Tracheal epithelial cell (primary cell): ENCODE results near the gene PACSIN3. TPM values are rescaled to one million over a fixed set of nuclear protein-coding genes. Genes with fewer than 3 reads are reported as not detected.

Experiments used
- total RNA-seq: library from RNA; depleted of rRNA; stranded (reverse); fragments of >200 nt; gene quantifications from 2 replicates; pipeline ENCODE4 v1.2.1, GENCODE V29; 2014

Gene PACSIN3
- total RNA-seq, result 49.2 and 96.3 TPM in 2 replicates

DNA sequence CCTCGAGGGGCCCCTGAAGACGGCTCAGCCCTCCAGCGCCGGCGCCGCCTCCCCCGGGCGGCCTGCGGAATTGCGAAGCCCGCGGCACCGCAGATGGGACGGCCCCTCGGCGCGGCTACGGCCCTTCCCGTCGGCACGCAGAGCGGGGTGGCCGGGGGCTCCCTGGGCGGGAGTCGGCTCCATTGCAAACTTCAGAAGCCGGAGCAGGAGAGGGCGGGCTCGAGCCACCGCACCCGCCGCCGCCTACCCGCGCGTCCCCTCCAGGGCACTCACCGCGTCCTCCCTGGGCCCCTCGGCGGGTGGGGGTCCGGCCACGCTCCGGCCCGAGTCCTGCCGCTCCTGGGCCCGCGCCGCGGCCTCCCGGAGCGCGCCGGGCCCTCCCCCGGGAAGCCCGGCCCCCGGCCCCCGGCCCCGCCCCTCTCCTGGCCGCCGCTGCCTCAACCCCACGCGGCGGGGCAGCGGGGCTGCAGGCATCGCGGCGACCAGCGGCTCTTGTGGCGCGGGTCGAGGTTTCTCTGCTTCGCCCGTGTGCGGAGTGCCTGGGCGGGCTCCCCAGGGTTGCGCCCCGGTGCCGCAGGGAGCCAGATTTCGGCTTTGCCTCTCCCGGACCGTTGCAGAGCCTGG lies at the start of gene PACSIN3:
TSS of gene PACSIN3 (minus strand) at position 359 of the 624 bp plus-strand sequence. CDS start 3,707 bp downstream, outside the sequence.

DNA sequence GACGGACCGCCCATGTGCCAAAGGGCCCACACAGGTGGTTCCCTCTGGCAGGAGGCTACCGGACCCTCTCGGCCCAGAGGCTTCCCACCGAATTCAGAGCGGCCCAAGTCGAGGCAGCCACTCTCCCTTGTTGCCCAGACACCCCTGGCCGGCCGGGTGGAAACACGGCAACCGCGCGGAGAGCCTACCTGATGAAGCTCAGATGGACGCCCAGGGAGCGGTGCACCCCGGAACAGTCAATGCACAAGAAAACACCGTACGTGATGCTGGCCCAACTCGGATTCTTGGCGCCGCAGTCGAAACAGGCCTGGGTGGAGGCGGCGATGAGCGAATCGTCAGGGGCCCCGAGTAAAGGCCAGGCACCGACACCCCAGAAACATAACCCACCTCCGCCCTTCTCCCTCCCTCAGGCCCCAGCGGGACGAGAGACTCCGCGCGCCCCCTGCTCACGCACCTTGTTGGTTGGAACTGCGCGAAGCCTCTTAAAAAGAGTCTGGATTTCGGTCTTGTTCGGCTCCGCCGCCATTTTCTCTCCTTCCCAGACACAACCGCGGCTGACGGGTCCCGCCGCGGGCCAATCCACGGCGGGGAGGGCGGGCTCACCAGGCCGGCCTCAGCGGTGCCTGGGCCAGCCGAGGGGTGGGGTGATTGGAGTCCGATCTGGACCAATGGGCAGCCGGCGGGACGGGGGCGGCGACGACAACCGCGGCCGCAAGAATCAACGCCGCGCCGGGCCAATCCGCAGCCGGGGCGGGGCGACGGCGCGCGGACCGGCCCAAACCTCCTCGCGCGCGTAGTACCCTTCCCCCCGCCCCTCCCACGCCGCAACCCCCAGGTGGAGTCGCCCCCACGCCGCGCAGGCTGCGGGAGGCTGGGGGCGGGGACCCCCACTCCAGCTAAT lies 9.7 kb downstream of the PACSIN3 start, which contains the start of gene ARFGAP2:
TSS of gene ARFGAP2 (minus strand) at position 552 of the 901 bp plus-strand sequence. CDS start at position 526, 26 bp downstream.

Other genes starting within 250 kb of the PACSIN3 start
- gene CSTPP1, start 249.7 kb downstream of the PACSIN3 start, total RNA-seq, result 7.0 and 11.1 TPM in 2 replicates
- 106 and 119 TPM in 2 replicates for gene ARFGAP2, start 9.6 kb downstream of the PACSIN3 start, total RNA-seq
- gene DDB2, start 28.5 kb upstream of the PACSIN3 start, total RNA-seq, result 27.7 and 62.4 TPM in 2 replicates
- gene ACP2, start 62.4 kb upstream of the PACSIN3 start, total RNA-seq, result 10.2 and 16.1 TPM in 2 replicates
- gene NR1H3, start 71.6 kb upstream of the PACSIN3 start, total RNA-seq, result 9.6 and 10.4 TPM in 2 replicates
- gene MADD, start 83.7 kb upstream of the PACSIN3 start, total RNA-seq, result 8.2 and 9.4 TPM in 2 replicates
- gene MYBPC3, start 166.3 kb upstream of the PACSIN3 start, total RNA-seq, result not detected in 2 replicates
- gene SPI1, start 192.1 kb upstream of the PACSIN3 start, total RNA-seq, result not detected in 2 replicates
- 29.4 and 35.7 TPM in 2 replicates for gene SLC39A13, start 222.2 kb upstream of the PACSIN3 start, total RNA-seq
- 73.3 and 106 TPM in 2 replicates for gene PSMC3, start 240.0 kb upstream of the PACSIN3 start, total RNA-seq